Left lung (tissue), 10 donors: ENCODE measurements around the gene BBOX1. TPM values are rescaled to one million over a fixed set of nuclear protein-coding genes. Genes with fewer than 3 reads are reported as not detected.

Experiments
- ATAC-seq: fragments of 200-7000 bp; cut with Tn5 transposase; one replicate; pipeline ENCODE4 v1.9.1; 2020; ENCODE audit warnings: moderate library complexity
- DNase-seq, 4 donors: peaks; one replicate each; pipeline ENCODE4 v3.0.0-alpha.2; 2013 to 2020
- H3K27ac ChIP-seq, 2 donors: fragments of 200-600 bp; sonication (generic) in 1 of 2; one replicate each; pipeline versions ENCODE4 v1.5.0 to v1.8.0; 2020 to 2021
- H3K27me3 ChIP-seq, 2 donors: fragments of 200-600 bp; sonication (generic) in 1 of 2; one replicate each; pipeline versions ENCODE4 v1.5.0 to v1.8.0; 2020 to 2021
- H3K36me3 ChIP-seq, 2 donors: fragments of 200-600 bp; sonication (generic) in 1 of 2; one replicate each; pipeline versions ENCODE4 v1.5.0 to v1.8.0; 2020 to 2021
- H3K4me1 ChIP-seq, 2 donors: fragments of 200-600 bp; one replicate each; pipeline ENCODE4 v1.8.0; 2021
- H3K4me3 ChIP-seq, 2 donors: fragments of 200-600 bp; sonication (generic) in 1 of 2; one replicate each; pipeline versions ENCODE4 v1.5.0 to v1.8.0; 2020 to 2021; ENCODE audit warnings: mild to moderate bottlenecking in 1 of 2
- H3K9me3 ChIP-seq, 2 donors: fragments of 200-600 bp; sonication (generic) in 1 of 2; one replicate each; pipeline versions ENCODE4 v1.5.0 to v1.8.0; 2020 to 2021
- CTCF ChIP-seq, 2 donors: fragments of 200-600 bp; sonication (generic) in 1 of 2; IDR thresholded peaks; one replicate each; pipeline versions ENCODE4 v1.5.0 to v1.8.0; 2021; ENCODE audit warnings: antibody characterized with exemption in 2 of 2
- intact Hi-C, 2 donors: fragments of 100-400 bp; cut with DNase I; formaldehyde crosslinking; loops; one replicate each; pipeline versions ENCODE4 v1.11.2 to v1.14.2; 2022
- polyA plus RNA-seq, 6 donors: library from polyadenylated mRNA; unstranded; fragments of 120-200 nt; gene quantifications; one replicate each; pipeline ENCODE4 v1.2.1, GENCODE V29; 2013; ENCODE audit not compliant: insufficient read length in 6 of 6
- total RNA-seq, 2 donors: library from RNA; stranded (reverse); fragmentation: NEBNext Ultra II Directional; extraction: Animal tissue kit (Norgen Biotek cat#: 25700); gene quantifications; one replicate each; pipeline ENCODE4 v1.2.1, GENCODE V29; 2021
- donor health status: DM: no; HTN: yes; CAD: no.
- donor health status: DM: no; HTN: no; CAD: no.

BBOX1 gene
- total and polyA plus RNA-seq, 8 donors, result 0.11 to 0.64 (median 0.36) TPM; not detected in 2

DNA sequence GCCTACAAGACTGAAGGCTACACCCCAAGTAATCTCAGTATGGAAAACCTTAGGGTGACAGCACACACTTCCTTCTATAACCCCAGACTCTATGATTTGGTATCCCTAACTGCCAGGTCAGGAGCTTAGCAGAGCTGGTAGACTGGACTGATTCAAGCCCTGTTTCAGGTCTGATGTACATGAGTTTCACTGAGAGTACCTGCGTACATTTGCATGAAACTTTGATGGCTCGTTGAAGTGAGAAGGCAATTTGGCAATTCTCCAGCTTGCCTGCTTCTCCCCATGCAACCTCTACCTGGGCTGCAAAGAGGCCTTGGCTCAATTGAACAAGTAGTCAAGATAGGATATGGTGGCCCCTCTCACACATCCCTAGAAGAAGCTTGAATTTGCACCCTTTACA is 36.5 kb upstream of the BBOX1 start:
- Histone ChIP-seq H3K9me3 (no peaks in the 10 kb centered on the region), H3K27ac (no peak overlapping the region), H3K4me3 (no peak overlapping the region), H3K36me3 (no peaks in the 10 kb centered on the region), H3K4me1 (no peaks in the 10 kb centered on the region), H3K27me3 (no peaks in the 10 kb centered on the region)
- DNase-seq (no peak), ATAC-seq (no peak)
- no peak for TF ChIP-seq CTCF (IDR thresholded peaks at IDR 0.05)
- intact Hi-C loops, result no loop called here

GRCh38 chr11:27008811-27009535 is 31.6 kb upstream of the BBOX1 start:
- no peak overlapping the region for H3K27ac ChIP-seq
- H3K4me3 ChIP-seq, result no peak overlapping the region
- no peaks in the 10 kb centered on the region for H3K4me1 ChIP-seq
- no peaks in the 10 kb centered on the region for H3K36me3 ChIP-seq
- H3K9me3 ChIP-seq, result peaks cover 0 to 3% of the 10 kb centered on the region in 2 donors
- ATAC-seq, result no peak
- TF ChIP-seq CTCF (IDR thresholded peaks at IDR 0.05), result no peak
- DNase-seq, result no peak
- intact Hi-C loops, result no loop called here
- H3K27me3 ChIP-seq, result no peaks in the 10 kb centered on the region

DNA sequence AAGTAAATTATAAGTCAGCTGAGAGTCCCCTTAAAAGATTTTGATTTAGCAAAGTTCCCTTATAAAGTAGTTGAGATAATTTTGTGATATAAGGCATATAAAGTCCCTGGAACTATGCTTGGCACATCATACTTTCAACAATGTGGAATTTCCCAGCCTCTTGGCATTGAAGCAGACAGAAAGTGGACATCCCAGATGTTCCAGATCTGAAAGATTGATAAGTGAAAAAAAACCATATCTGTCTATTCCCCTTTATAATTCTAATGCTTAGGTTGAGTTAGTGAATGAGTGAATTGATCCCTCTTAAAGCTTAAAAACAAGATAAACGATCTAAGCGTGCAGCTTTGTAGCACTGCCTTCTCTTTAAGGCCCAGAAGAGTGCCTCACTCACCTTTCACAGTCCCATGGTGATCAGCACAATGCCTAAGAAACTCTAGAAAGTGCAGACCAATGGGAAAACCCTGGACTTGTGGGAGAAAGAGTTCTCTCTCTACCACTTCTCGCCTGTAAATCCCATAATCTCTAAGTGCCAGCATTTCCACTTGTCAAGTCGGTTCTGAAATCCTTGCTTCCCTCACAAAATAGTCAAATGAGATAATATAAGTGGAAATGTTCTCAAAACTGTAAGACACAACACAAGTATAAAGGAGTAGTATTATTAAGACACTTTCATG is 28.9 kb upstream of the BBOX1 start:
- intact Hi-C loops, result no loop called here
- H3K36me3 ChIP-seq, result no peaks in the 10 kb centered on the region
- H3K27ac ChIP-seq, result no peak overlapping the region
- no peak for DNase-seq
- H3K4me3 ChIP-seq, result no peak overlapping the region
- ATAC-seq, result no peak
- TF ChIP-seq CTCF (IDR thresholded peaks at IDR 0.05), result no peak
- no peaks in the 10 kb centered on the region for H3K27me3 ChIP-seq
- H3K9me3 ChIP-seq, result peaks cover 0 to 3% of the 10 kb centered on the region in 2 donors
- no peaks in the 10 kb centered on the region for H3K4me1 ChIP-seq

DNA sequence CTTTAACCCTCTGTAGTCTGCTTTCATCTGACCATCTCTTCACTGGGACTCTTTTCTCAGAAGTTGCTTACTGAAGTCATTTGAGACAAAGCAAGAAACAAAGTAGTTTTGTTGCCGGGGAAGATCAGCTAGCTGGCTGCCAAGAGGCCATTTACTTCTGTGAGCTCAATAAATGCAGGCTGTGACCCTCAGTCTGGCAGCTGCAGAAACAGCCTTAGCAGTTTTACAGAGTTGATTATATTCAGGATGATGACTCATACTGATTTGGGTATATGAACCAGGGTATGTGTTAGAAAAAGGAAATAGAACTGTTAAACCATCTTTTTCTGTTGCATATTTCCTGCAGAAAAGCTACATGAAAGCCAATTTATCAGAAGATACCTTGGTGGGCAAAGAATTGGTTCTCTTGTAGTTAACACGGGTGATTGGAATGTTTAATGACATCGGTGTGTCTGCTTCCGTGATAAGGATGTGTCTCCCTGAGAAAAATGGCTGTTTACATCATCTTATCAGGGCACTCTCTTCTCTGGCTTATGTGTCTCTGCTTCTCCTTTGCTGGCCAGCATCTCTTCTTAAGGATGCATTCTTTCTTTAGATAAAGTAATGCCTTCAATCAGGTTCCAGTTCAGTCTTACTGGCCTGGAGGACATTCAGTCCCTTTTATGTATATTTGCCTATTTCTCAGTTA is 28.2 kb upstream of the BBOX1 start:
- intact Hi-C loops, result no loop called here
- H3K4me3 ChIP-seq, result no peak overlapping the region
- no peaks in the 10 kb centered on the region for H3K36me3 ChIP-seq
- TF ChIP-seq CTCF (IDR thresholded peaks at IDR 0.05), result no peak
- no peak overlapping the region for H3K27ac ChIP-seq
- DNase-seq (peak in 1 of 4 donors; percentile 74), ATAC-seq (no peak)
- H3K9me3 ChIP-seq, result peaks cover 0 to 3% of the 10 kb centered on the region in 2 donors
- no peaks in the 10 kb centered on the region for H3K4me1 ChIP-seq
- no peaks in the 10 kb centered on the region for H3K27me3 ChIP-seq

- H3K4me1 ChIP-seq, result no peaks in the 10 kb centered on the region
- peaks cover 0 to 3% of the 10 kb centered on the region in 2 donors for H3K9me3 ChIP-seq
- no peak overlapping the region for H3K27ac ChIP-seq
- H3K36me3 ChIP-seq, result no peaks in the 10 kb centered on the region
- no peak overlapping the region for H3K4me3 ChIP-seq
- DNase-seq (no peak), ATAC-seq (peak; percentile 16)
- no peaks in the 10 kb centered on the region for H3K27me3 ChIP-seq
- intact Hi-C loops, result no loop called here
- TF ChIP-seq CTCF (IDR thresholded peaks at IDR 0.05), result no peak
Measured at GRCh38 chr11:27013781-27014361, 26.7 kb upstream of the BBOX1 start.
